ENCODE data around the gene ROR2. TPM values are rescaled to one million over a fixed set of nuclear protein-coding genes. Genes with fewer than 3 reads are reported as not detected.
"Not testable (repeated sequence)": the region's sequence is repeated elsewhere in the genome, so short reads cannot be mapped to it uniquely, and the experiment has no call there.

The ROR2 gene
- total and polyA plus RNA-seq, 4 donors: 1.6 to 5.8 TPM; not detected in 2

- ATAC-seq (ENCODE audit: low FRiP score) (no peak), DNase-seq (no peak)
- 84 to 94% methylated on average over 2 of the region's 2 CpGs for WGBS, 2 donors
- Histone ChIP-seq H3K27ac (ENCODE audit: low read depth in 1 of 2, low read length in 2 of 2) (peak overlapping the region in 1 of 2 donors; percentile 25), H3K4me1 (ENCODE audit: control insufficient read depth in 1 of 2, insufficient read depth in 2 of 2, low read length in 2 of 2) (no peaks in the 10 kb centered on the region), H3K9me3 (ENCODE audit: control insufficient read depth, low read length) (no peaks in the 10 kb centered on the region), H3K27me3 (ENCODE audit: control insufficient read depth in 1 of 2, insufficient read depth in 2 of 2, low read length in 1 of 2) (no peaks in the 10 kb centered on the region), H3K4me3 (ENCODE audit: low read length in 2 of 2) (no peak overlapping the region), H3K36me3 (ENCODE audit: control insufficient read depth in 1 of 2, insufficient read depth in 2 of 2, low read length in 1 of 2) (no peaks in the 10 kb centered on the region)
- intact Hi-C loops (cut with DNase I): no loop called here
These were observed 402.9 kb downstream of the ROR2 start for GRCh38 chr9:91547081-91547480.

DNA sequence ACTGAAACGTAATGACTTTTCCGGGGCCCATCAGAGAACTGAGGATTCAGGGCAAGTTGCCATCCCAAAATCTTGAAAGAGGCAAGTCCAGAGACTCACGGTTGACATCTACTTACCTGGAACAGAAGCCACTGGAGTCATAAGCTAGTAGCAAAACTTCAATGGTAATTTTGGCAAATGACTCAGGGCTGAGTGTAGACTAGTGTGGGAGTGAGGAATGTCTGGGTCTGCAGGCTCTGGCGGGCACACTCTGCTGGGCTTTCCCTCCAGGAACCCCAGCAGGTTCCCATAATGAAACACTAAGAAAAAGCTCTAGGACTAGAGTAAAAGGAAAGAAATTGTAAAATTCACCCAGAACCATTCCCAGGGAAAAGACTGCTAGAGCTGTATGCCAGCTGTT lies 403.5 kb downstream of the ROR2 start:
- Histone ChIP-seq H3K9me3 (ENCODE audit: control insufficient read depth, low read length) (no peaks in the 10 kb centered on the region), H3K4me1 (ENCODE audit: control insufficient read depth in 1 of 2, insufficient read depth in 2 of 2, low read length in 2 of 2) (no peaks in the 10 kb centered on the region), H3K27ac (ENCODE audit: low read depth in 1 of 2, low read length in 2 of 2) (peak overlapping the region in 1 of 2 donors; percentile 25), H3K36me3 (ENCODE audit: control insufficient read depth in 1 of 2, insufficient read depth in 2 of 2, low read length in 1 of 2) (no peaks in the 10 kb centered on the region), H3K4me3 (ENCODE audit: low read length in 2 of 2) (no peak overlapping the region), H3K27me3 (ENCODE audit: control insufficient read depth in 1 of 2, insufficient read depth in 2 of 2, low read length in 1 of 2) (no peaks in the 10 kb centered on the region)
- no peak for DNase-seq
- ATAC-seq (ENCODE audit: low FRiP score): no peak
- intact Hi-C loops (cut with DNase I): no loop called here
- WGBS, 2 donors: 42 to 43% methylated on average over 4 of the region's 4 CpGs

- intact Hi-C loops (cut with DNase I): no loop called here
- H3K36me3 ChIP-seq (ENCODE audit: control insufficient read depth in 1 of 2, insufficient read depth in 2 of 2, low read length in 1 of 2): no peaks in the 10 kb centered on the region
- no peak overlapping the region for H3K4me3 ChIP-seq (ENCODE audit: low read length in 2 of 2)
- no peaks in the 10 kb centered on the region for H3K9me3 ChIP-seq (ENCODE audit: control insufficient read depth, low read length)
- no peaks in the 10 kb centered on the region for H3K27me3 ChIP-seq (ENCODE audit: control insufficient read depth in 1 of 2, insufficient read depth in 2 of 2, low read length in 1 of 2)
- WGBS, 2 donors: 63 to 70% methylated on average over 3 of the region's 3 CpGs
- DNase-seq (no peak), ATAC-seq (ENCODE audit: low FRiP score) (no peak)
- H3K4me1 ChIP-seq (ENCODE audit: control insufficient read depth in 1 of 2, insufficient read depth in 2 of 2, low read length in 2 of 2): no peaks in the 10 kb centered on the region
- no peak overlapping the region for H3K27ac ChIP-seq (ENCODE audit: low read depth in 1 of 2, low read length in 2 of 2)
These were observed 408.3 kb downstream of the ROR2 start for GRCh38 chr9:91541734-91542133.

DNA sequence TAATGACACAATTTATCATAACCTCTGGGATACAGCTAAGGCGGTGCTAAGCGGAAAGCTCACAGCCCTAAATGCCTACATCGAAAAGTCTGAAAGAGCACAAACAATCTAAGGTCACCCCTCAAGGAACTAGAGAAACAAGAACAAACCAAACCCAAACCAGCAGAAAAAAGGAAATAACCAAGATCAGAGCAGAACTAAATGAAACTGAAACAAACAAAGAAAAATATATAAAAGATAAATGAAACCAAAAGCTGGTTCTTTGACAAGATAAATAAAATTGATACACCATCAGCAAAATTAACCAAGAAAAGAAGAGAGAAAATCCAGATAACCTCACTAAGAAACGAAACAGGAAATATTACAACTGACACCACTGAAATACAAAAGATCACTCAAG lies 409.5 kb downstream of the ROR2 start:
- DNase-seq; H3K36me3 ChIP-seq (ENCODE audit: control insufficient read depth in 1 of 2, insufficient read depth in 2 of 2, low read length in 1 of 2); H3K9me3 ChIP-seq (ENCODE audit: control insufficient read depth, low read length); ATAC-seq (ENCODE audit: low FRiP score); H3K4me3 ChIP-seq (ENCODE audit: low read length in 2 of 2); H3K27me3 ChIP-seq (ENCODE audit: control insufficient read depth in 1 of 2, insufficient read depth in 2 of 2, low read length in 1 of 2); H3K4me1 ChIP-seq (ENCODE audit: control insufficient read depth in 1 of 2, insufficient read depth in 2 of 2, low read length in 2 of 2); intact Hi-C loops (cut with DNase I); H3K27ac ChIP-seq (ENCODE audit: low read depth in 1 of 2, low read length in 2 of 2): not testable (repeated sequence)
- 74 to 88% methylated on average over 4 of the region's 4 CpGs for WGBS, 2 donors

DNA sequence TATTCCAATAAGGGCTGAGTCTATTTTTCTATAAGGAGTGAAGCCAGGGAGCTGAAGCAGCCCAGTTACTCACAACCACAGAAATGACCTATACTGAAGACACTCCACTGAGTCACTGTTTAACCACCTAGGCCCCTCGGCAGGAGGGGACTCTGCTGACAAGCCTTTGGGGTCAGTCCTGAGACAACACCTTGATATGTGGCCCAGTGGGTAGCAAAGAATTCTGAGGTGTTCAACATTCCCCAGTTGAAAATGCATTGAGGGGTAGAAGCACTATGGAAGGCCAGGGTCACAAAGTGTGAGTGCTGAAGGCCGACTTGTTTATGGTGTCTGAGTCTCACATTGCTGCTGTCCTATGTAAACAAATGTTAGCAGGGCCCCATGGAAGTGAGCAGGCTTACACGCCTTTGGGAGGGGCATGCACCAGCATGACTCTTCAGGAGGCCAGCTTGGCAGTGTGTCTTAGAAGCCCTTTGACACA lies 413.8 kb downstream of the ROR2 start:
- ATAC-seq (ENCODE audit: low FRiP score) (no peak), DNase-seq (no peak)
- H3K27me3 ChIP-seq (ENCODE audit: control insufficient read depth in 1 of 2, insufficient read depth in 2 of 2, low read length in 1 of 2): no peaks in the 10 kb centered on the region
- intact Hi-C loops (cut with DNase I): no loop called here
- H3K4me3 ChIP-seq (ENCODE audit: low read length in 2 of 2): no peak overlapping the region
- no peaks in the 10 kb centered on the region for H3K36me3 ChIP-seq (ENCODE audit: control insufficient read depth in 1 of 2, insufficient read depth in 2 of 2, low read length in 1 of 2)
- WGBS, 2 donors: 28 to 39% methylated on average over 3 of the region's 3 CpGs
- H3K27ac ChIP-seq (ENCODE audit: low read depth in 1 of 2, low read length in 2 of 2): no peak overlapping the region
- peaks cover 1% of the 10 kb centered on the region for H3K9me3 ChIP-seq (ENCODE audit: control insufficient read depth, low read length)
- no peaks in the 10 kb centered on the region for H3K4me1 ChIP-seq (ENCODE audit: control insufficient read depth in 1 of 2, insufficient read depth in 2 of 2, low read length in 2 of 2)

- intact Hi-C loops (cut with DNase I): no loop called here
- Histone ChIP-seq H3K4me3 (ENCODE audit: low read length in 2 of 2) (no peak overlapping the region), H3K9me3 (ENCODE audit: control insufficient read depth, low read length) (peaks cover 1% of the 10 kb centered on the region), H3K4me1 (ENCODE audit: control insufficient read depth in 1 of 2, insufficient read depth in 2 of 2, low read length in 2 of 2) (no peaks in the 10 kb centered on the region), H3K36me3 (ENCODE audit: control insufficient read depth in 1 of 2, insufficient read depth in 2 of 2, low read length in 1 of 2) (no peaks in the 10 kb centered on the region), H3K27me3 (ENCODE audit: control insufficient read depth in 1 of 2, insufficient read depth in 2 of 2, low read length in 1 of 2) (no peaks in the 10 kb centered on the region), H3K27ac (ENCODE audit: low read depth in 1 of 2, low read length in 2 of 2) (no peak overlapping the region)
- no peak for DNase-seq
- ATAC-seq (ENCODE audit: low FRiP score): no peak
These were observed 415.7 kb downstream of the ROR2 start for GRCh38 chr9:91534374-91534773.

- ATAC-seq (ENCODE audit: low FRiP score): no peak
- no peak for DNase-seq
- peaks cover 1% of the 10 kb centered on the region for H3K9me3 ChIP-seq (ENCODE audit: control insufficient read depth, low read length)
- intact Hi-C loops (cut with DNase I): no loop called here
- H3K4me3 ChIP-seq (ENCODE audit: low read length in 2 of 2): no peak overlapping the region
- H3K27me3 ChIP-seq (ENCODE audit: control insufficient read depth in 1 of 2, insufficient read depth in 2 of 2, low read length in 1 of 2): no peaks in the 10 kb centered on the region
- H3K27ac ChIP-seq (ENCODE audit: low read depth in 1 of 2, low read length in 2 of 2): no peak overlapping the region
- WGBS, 2 donors: 86% methylated on average over 7 of the region's 7 CpGs
- H3K4me1 ChIP-seq (ENCODE audit: control insufficient read depth in 1 of 2, insufficient read depth in 2 of 2, low read length in 2 of 2): no peaks in the 10 kb centered on the region
- H3K36me3 ChIP-seq (ENCODE audit: control insufficient read depth in 1 of 2, insufficient read depth in 2 of 2, low read length in 1 of 2): no peaks in the 10 kb centered on the region
These were observed 416.6 kb downstream of the ROR2 start for GRCh38 chr9:91533382-91533781.

- DNase-seq (no peak), ATAC-seq (ENCODE audit: low FRiP score) (no peak)
- WGBS, 2 donors: 74 to 80% methylated on average over 3 of the region's 3 CpGs
- no peak overlapping the region for H3K4me3 ChIP-seq (ENCODE audit: low read length in 2 of 2)
- no peaks in the 10 kb centered on the region for H3K4me1 ChIP-seq (ENCODE audit: control insufficient read depth in 1 of 2, insufficient read depth in 2 of 2, low read length in 2 of 2)
- H3K36me3 ChIP-seq (ENCODE audit: control insufficient read depth in 1 of 2, insufficient read depth in 2 of 2, low read length in 1 of 2): no peaks in the 10 kb centered on the region
- no peaks in the 10 kb centered on the region for H3K27me3 ChIP-seq (ENCODE audit: control insufficient read depth in 1 of 2, insufficient read depth in 2 of 2, low read length in 1 of 2)
- intact Hi-C loops (cut with DNase I): no loop called here
- no peak overlapping the region for H3K27ac ChIP-seq (ENCODE audit: low read depth in 1 of 2, low read length in 2 of 2)
- peaks cover 1% of the 10 kb centered on the region for H3K9me3 ChIP-seq (ENCODE audit: control insufficient read depth, low read length)
These were observed 417.7 kb downstream of the ROR2 start for GRCh38 chr9:91532325-91532724.

GRCh38 chr9:91530829-91531228 lies 419.2 kb downstream of the ROR2 start:
- DNase-seq (no peak), ATAC-seq (ENCODE audit: low FRiP score) (no peak)
- H3K4me1 ChIP-seq (ENCODE audit: control insufficient read depth in 1 of 2, insufficient read depth in 2 of 2, low read length in 2 of 2): no peaks in the 10 kb centered on the region
- WGBS, 2 donors: 52 to 63% methylated on average over 2 of the region's 2 CpGs
- H3K9me3 ChIP-seq (ENCODE audit: control insufficient read depth, low read length): peaks cover 1% of the 10 kb centered on the region
- H3K27ac ChIP-seq (ENCODE audit: low read depth in 1 of 2, low read length in 2 of 2): no peak overlapping the region
- intact Hi-C loops (cut with DNase I): no loop called here
- H3K4me3 ChIP-seq (ENCODE audit: low read length in 2 of 2): no peak overlapping the region
- H3K27me3 ChIP-seq (ENCODE audit: control insufficient read depth in 1 of 2, insufficient read depth in 2 of 2, low read length in 1 of 2): no peaks in the 10 kb centered on the region
- H3K36me3 ChIP-seq (ENCODE audit: control insufficient read depth in 1 of 2, insufficient read depth in 2 of 2, low read length in 1 of 2): no peaks in the 10 kb centered on the region

All from aorta (tissue), 5 donors.